NCI-H748 treated with DMSO at 0.1 percent for 48 hours (cell line): ENCODE results near the gene THADA.
"Not testable (repeated sequence)": the region's sequence is repeated elsewhere in the genome, so short reads cannot be mapped to it uniquely, and the experiment has no call there.

ENCODE experiments used
- DNase-seq: peaks from one replicate; lab custom pipeline; 2025; lab: John Stamatoyannopoulos, UW

Gene THADA, protein sequence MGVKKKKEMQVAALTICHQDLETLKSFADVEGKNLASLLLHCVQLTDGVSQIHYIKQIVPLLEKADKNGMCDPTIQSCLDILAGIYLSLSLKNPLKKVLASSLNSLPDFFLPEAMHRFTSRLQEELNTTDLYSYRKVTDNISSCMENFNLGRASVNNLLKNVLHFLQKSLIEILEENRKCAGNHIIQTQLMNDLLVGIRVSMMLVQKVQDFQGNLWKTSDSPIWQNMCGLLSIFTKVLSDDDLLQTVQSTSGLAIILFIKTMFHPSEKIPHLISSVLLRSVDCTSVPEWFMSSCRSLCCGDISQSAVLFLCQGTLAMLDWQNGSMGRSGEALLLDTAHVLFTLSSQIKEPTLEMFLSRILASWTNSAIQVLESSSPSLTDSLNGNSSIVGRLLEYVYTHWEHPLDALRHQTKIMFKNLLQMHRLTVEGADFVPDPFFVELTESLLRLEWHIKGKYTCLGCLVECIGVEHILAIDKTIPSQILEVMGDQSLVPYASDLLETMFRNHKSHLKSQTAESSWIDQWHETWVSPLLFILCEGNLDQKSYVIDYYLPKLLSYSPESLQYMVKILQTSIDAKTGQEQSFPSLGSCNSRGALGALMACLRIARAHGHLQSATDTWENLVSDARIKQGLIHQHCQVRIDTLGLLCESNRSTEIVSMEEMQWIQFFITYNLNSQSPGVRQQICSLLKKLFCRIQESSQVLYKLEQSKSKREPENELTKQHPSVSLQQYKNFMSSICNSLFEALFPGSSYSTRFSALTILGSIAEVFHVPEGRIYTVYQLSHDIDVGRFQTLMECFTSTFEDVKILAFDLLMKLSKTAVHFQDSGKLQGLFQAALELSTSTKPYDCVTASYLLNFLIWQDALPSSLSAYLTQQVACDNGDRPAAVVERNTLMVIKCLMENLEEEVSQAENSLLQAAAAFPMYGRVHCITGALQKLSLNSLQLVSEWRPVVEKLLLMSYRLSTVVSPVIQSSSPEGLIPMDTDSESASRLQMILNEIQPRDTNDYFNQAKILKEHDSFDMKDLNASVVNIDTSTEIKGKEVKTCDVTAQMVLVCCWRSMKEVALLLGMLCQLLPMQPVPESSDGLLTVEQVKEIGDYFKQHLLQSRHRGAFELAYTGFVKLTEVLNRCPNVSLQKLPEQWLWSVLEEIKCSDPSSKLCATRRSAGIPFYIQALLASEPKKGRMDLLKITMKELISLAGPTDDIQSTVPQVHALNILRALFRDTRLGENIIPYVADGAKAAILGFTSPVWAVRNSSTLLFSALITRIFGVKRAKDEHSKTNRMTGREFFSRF (N-terminal part only)

DNA sequence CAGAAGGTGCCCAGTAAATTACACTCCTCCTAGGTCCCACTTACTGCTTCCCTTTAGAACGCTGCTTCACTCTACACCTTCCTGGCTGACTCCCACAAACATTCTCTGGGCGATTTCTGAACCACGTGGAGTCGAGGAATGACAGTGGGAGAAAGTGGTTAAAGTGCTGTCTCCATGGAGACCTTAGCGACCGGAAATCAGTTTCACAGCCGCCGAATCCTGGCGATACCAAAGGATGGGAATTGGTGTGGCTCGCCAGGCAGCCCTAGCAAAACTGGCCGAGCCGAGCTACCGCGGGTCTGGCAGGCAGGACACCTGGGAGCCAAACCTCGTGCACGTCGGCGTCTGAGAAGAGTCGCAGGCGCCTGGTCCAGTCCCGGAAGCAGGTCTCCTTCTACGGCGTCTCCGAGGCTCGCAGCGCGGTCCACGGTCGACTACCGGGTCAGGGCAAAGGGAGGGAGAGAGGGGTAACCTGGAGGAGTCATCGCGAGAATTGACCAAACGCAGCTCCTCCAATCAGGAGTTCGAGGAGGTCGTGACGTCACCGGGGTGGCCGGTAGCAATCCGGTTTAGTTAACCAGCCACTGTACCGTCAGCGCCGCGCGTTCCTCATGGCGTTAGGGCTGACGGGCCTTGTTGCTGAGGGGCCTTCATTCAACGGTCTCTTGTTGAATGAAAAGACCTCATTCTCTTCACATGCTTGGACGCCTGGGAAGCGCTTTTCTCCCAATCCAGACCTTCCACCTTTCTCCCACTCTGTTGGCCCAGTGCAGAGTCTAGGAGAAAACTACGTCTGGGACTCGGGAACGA, at the start of gene THADA:
Gene THADA, minus strand, starts transcription at position 436 of the 810 bp plus-strand sequence. CDS start 3,646 bp downstream, outside the sequence.
- DNase-seq = peak; percentile 84

DNA sequence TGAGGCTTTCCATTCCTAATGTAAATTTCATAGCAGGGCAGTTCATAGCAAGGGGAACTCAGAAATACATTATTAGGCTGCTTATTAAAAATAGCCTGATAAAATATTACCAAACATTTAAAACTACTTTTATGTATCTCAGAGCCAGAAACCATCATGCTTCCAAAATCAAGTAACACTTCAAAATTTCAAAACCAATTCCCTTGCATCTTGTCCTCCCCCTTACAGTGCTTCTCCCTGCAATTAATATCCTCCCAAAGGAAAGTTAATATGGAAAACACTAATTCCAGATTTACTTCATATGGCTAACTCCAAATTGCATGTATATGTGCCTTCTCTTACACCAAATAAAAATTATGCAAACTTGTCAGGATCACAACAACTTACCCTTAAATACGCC, 47.8 kb upstream of the THADA start:
- no peak for DNase-seq

DNA sequence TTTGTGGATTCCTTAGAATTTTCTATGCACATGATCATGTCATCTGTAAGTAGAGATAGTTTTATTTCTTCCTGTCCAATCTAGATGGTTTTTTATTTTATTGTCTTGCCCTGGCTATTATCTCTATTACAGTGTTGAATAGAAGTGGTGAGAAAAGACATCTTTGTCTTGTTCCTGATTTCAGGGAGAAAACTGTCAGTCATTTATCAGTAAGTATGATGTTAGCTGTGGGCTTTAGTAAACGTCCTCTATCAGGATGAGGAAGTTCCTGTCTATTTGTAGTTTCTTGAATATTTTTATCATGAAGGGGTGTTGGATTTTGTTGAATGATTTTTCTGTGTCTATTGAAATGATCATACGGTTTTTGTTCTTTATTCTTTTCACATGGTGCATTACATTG, 46.5 kb upstream of the THADA start:
- no peak for DNase-seq

DNA sequence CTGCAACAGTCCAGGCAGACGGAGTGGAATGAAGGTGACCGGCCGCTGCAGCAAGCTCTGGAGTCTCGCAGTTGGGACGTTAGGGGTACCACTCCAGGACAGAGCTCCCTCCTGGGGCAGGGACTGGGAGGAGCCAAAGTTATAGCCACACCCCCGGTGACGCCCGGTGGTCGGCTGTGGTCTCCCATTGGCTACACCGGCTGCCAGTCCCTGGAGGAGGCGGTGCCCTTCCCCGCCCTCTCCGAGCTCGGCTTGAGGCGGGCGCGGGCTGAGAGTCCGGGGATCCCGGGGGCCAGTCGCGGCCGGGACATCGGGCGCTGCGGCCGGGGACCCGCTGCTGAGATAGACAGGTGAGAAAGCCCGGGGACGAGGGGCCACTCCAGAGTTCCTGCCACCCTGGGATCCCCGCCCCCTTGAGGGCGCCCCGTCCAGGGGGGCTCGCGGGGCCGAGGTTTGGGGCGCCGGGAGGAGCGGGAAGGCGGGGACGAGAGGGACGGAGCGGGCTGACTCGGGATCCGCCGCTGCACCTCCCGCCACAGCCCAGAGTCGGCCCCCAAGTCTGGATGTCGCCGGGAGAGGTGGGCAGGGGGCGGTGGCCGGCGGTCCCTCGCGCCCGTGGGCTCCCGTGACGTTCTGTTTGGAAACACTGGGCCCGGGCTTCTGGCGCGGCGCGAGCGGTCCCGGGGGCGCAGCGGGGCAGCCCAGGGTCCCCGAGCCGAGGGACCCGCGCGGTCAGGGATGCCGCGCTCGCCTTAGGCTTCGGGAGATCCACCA, 41.4 kb upstream of the THADA start, which contains the start of gene PLEKHH2:
Gene PLEKHH2, plus strand, starts transcription at position 231 of the 774 bp plus-strand sequence. CDS start 7,414 bp downstream, outside the sequence.
- DNase-seq = peak; percentile 42

DNA sequence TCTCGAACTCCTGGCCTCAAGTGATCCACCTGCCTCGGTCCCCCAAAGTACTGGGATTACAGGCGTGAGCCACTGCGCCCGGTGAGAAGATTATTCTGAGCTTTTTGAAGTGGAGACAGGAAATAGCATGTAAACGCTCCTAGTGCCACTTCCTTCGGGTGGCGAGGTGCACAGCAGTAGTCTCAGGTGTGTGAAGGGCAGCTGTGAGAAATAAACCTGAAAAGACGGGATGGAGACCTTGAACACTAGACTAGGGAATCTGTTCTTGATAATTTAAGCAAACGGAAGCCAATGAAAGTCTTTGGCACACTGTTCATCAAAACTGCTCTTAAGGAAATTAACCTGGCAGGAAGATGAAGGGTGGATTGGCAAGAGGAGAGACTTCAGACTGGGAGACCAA, 40.8 kb upstream of the THADA start:
- DNase-seq = no peak

DNA sequence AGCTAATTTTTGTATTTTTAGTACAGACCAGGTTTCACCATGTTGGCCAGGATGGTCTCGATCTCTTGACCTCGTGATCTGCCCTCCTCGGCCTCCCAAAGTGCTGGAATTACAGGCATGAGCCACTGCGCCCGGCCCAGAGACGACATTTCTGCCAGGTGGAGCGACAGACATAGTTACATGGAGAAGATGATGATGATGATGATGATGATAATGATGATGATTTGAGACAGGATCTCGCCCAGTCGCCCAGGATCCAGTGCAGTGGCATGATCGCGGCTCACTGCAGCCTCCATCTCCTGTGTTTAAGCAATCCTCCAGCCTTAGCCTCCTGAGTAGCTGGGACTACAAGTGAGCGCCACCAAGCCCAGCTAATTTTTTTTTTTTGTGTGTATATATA, 40.3 kb upstream of the THADA start:
- DNase-seq = not testable (repeated sequence)

DNA sequence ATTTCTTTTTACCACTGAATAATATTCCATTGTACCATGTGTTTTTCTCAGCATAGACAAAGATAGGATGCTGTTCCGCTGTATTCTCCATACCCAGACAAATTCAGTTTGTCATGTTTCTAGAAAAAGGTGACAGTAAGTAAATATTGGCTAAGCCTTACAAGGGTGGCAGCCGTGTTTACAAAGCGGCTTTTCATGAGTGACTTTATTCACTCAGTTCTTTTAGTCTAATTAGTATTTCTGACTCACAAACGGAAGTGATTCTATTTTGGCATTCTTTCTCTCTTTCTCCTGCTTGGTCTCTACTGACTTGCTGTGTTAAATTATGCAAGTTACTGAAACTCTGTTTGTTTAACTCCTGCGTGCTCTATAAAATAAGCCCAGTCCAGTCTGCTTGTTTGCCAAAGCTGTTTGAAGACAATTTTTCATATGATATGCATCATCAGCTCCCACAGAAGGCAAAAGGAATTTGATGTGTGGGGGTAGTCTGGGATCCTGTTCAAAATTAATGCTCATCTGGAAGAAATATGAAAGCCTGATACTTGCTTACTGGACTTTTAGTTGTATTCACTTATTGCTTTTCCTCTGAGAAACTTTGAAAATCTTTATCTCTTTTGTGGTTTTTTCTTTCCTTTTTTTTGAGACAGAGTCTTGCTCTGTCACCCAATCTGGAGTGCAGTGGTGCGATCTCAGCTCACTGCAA, 38.9 kb upstream of the THADA start:
- DNase-seq = peak; percentile 60

DNA sequence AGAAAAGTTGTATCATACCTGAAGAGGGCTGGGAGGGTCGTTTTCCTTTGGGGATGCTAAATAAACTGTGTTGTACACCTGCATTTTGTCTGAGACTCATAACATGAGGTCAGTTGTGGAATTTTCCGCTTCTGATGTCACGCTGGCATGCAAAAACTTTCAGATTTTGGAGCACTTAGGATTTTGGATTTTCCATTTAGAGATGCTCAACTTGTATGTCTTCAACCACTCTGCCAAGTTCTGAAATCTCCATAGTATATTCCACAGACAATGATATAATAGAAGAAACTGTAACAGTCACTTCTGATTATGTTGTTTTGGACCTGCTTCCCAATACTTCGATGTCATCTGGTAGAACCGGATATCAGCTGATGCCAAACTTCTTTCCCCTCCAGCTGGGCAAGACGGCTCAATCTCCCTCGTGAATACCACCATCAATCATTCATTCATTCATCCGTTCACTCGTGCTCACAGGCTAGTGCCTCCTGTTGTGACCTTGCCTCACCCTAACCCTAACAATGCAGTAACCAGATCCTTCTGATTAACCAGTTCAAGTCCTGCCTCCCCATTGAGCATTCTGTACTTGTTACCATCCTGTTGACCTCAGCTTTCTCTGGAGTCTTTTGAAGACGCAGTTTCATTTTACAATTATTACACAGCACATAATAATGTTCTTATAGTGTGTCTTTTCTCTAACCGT, 35.9 kb upstream of the THADA start:
- no peak for DNase-seq

DNA sequence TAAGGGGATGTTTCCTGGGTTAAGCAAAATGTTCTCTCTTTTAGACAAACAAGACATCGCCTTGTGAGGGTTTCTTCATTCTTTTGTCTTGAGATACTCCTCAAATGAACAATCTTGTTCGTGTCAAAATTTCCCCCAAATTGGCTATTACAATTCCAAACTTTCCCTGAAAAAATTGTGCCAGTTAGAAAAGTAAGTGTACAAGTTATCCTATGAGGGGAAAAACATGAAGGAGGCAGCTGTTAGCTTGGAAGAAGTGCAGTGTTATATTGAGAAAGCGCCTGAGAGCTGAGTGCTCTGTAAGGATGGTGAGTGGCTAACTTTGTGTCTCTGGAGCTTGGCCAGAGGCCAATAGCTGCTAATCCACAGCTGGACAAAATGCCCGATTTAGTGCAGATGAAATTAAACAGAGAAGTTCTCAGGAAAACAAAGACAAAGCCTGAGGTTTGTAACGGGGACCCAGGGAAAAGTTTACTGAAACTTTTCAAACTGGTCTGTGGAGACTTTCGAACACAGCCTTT, 27.2 kb upstream of the THADA start:
- DNase-seq = no peak

DNA sequence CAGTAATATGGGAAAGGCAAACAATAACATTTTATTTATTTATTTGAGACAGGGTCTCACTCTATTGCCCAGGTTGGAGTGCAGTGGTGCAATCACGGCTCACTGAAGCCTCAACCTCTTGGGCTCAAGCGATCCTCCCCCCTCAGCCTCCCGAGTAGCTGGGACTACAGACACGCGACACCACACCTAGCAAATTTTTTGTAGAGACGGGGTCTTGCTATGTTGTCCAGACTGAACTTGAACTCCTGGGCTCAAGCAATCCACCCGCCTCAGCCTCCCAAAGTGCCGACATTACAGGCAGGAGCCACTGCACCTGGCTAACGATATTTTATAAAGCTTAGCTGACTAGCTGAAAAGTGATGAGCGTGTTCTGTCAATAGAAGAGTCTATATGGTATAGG, 23.7 kb upstream of the THADA start:
- no peak for DNase-seq

DNA sequence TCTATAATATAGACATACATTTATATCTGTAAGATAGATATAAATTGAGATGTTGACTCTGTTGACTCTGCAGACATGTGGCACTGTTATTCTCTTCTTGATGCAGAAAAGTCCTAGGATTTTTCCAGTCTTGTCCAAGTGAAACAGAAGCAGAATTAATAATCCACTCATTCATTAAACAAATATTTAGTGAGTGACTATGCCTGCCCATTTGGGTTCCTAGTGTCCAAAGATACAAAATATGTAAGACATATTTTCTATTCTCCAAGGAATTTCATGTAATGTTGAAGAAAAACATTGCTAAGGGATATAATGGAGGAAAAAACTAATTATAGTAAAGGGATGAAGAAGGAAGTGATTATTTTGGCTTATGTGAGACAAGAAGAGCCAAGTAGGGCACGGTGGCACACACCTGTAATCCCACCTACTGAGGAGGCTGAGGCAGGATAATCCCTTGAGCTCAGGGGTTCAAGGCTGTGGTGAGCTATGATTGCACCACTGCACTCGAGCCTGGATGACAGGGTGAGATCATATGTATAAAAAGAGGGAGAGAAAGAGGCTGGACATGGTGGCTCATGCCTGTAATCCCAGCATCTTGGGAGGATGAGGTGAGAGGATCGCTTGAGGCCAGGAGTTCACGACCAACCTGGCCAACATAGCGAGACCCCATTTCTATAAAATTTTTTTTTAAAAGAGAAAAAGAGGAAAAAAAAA, 21.3 kb upstream of the THADA start:
- DNase-seq = no peak

DNA sequence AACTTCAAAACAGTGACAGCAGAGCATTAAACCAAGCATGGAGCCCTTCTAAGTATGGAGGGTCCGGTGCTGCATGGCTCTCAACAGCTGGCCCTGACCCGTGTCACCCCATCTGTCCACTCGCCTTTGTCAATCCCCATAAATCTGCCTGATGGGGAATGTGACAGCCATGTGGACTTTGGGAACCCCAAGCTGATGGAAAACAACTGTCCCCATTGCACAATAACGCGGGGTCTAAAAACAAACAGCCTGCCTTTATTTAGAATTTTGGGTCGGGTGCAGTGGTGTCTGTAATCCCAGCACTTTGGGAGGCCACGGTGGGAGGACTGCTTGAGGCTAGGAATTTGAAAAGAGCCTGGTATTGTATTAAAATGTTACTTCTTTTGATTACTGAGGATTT, 17.1 kb upstream of the THADA start:
- DNase-seq = no peak

DNA sequence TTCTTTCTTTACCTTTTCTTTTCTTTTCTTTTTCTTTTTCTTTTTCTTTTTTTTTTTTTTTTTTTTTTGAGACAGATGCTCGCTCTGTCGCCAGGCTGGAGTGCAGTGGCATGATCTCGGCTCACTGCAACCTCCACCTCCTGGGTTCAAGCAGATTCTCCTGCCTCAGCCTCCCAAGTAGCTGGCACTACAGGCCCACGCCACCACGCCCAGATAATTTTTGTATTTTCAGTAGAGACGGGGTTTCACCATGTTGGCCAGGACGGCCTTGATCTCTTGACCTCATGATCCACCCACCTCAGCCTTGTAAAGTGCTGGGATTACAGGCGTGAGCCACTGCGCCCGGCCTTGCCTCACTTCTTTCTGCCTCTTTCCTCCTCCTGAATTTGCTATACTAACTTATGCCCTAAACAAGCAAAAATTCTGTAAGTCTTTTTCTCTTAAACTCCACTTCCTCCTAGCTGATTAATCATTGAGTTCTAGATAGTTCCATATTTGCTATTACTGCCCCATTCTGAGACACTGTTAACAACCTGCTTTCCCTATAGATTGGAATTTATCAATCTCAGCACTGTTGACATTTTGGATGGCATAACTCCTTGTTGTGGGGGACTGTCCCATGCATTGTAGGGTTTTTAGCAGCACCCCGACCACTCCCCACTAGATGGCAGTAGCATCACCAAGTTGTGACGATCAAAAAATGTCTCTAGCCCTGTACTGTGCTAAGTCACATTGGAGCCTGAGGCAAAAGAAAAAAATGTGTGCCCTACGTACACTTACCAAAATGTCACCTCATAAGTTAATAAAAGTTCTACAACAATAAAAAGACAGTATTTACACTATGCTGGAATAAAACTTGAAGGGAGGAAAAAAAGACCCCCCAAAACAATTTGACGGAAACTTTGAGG, 16.4 kb upstream of the THADA start:
- peak; percentile 33 for DNase-seq

DNA sequence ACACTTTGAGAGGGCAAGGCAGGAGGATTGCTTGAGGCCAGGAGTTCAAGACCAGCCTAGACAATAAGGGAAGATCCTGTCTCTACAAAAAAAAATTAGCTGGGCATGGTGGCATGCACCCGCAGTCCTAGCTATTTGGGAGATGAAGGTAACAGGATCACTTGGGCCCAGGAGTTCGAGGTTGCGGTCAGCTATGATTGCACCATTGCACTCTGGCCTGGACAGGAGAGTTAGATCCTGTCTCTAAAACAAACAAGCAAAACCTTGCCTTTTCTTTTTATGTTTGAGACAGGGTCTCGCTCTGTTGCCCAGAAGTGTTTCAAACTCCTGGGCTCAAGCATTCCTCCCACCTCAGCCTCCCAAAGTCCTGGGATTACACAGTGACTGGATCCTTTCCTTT, 14.5 kb upstream of the THADA start:
- DNase-seq = no peak

DNA sequence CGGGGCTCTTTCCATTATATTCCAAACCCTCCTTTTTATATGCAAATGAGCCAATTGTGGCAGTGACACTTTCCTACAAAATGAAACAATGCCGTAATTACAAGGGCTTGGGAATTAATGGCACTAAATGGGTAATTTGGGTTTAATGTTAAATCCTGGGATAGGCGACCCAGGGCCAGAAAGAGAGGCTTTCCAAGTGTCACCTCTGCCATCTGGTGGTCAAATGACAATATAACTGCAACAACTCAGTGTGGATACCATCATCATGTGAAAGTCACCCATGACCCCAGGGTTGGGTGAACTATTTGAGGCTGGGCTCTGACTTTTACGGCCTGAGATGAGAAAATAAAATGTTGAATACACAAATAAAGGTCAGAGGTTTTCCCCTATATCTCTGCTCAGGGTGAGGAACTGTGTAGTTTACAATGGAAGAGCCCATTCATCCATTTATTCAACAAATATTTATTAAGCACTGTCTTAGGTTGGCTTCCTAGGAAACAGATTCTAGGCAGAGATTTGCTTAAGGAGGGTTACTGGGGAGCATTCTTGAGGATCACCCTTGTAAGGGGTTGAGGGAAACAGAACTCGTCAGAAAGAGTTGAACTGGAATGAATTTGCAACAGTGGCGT, 13.6 kb upstream of the THADA start:
- peak; percentile 25 for DNase-seq

DNA sequence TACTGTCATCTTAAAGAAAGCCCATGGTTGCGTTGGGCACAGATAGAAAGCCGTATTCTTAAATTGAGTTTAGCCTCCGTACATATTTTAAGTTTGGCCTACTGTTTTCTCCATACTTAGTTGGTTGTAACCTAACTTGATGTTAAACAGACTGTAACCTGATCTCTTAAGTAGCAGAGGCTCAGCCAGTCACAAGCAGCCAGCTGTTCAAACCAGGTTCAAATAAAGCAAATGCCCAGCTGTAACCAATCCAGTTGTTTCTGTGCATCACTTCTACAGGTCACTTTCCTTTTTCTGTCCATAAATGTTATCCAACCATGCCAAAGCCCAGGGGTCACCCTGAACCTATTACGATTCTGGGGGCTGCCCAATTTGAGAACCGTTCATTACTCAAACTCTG, 10.0 kb upstream of the THADA start:
- no peak for DNase-seq
